Duodenal mucosa (tissue), 2 donors: ENCODE measurements around the gene C2orf15.

Experiments used
- H3K27ac ChIP-seq: one replicate; pipeline ENCODE4 v1.7.0; 2013; ENCODE audit warnings: low read depth, low read length
- H3K27me3 ChIP-seq, 2 donors: one replicate each; pipeline ENCODE4 v1.7.0; 2013; ENCODE audit warnings: low read length in 2 of 2, control low read depth in 1 of 2; ENCODE audit not compliant: insufficient read depth in 2 of 2, control insufficient read depth in 1 of 2
- H3K36me3 ChIP-seq, 2 donors: one replicate each; pipeline ENCODE4 v1.7.0; 2013; ENCODE audit warnings: low read length in 2 of 2, control low read depth in 1 of 2; ENCODE audit not compliant: insufficient read depth in 2 of 2, control insufficient read depth in 1 of 2
- H3K4me1 ChIP-seq, 2 donors: one replicate each; pipeline ENCODE4 v1.7.0; 2013; ENCODE audit warnings: low read length in 2 of 2, control low read depth in 1 of 2; ENCODE audit not compliant: insufficient read depth in 2 of 2, control insufficient read depth in 1 of 2
- H3K4me3 ChIP-seq, 2 donors: one replicate each; pipeline ENCODE4 v1.7.0; 2013; ENCODE audit warnings: low read length in 2 of 2, low read depth in 1 of 2
- H3K9ac ChIP-seq, 2 donors: one replicate each; pipeline ENCODE4 v1.7.0; 2013; ENCODE audit warnings: low read length in 2 of 2, low read depth in 1 of 2
- H3K9me3 ChIP-seq, 2 donors: one replicate each; pipeline ENCODE4 v1.7.0; 2013; ENCODE audit warnings: low read length in 2 of 2, control low read depth in 1 of 2; ENCODE audit not compliant: control insufficient read depth in 1 of 2

Gene C2orf15

GRCh38 chr2:99139003-99139402 is 2.5 kb upstream of the C2orf15 start:
- no peak overlapping the region for H3K4me3 ChIP-seq
- no peak overlapping the region for H3K9ac ChIP-seq
- H3K36me3 ChIP-seq: no peaks in the 10 kb centered on the region
- peaks cover 2 to 4% of the 10 kb centered on the region in 2 donors for H3K4me1 ChIP-seq
- H3K27me3 ChIP-seq: no peaks in the 10 kb centered on the region
- H3K9me3 ChIP-seq: no peaks in the 10 kb centered on the region
- H3K27ac ChIP-seq: no peak overlapping the region

DNA sequence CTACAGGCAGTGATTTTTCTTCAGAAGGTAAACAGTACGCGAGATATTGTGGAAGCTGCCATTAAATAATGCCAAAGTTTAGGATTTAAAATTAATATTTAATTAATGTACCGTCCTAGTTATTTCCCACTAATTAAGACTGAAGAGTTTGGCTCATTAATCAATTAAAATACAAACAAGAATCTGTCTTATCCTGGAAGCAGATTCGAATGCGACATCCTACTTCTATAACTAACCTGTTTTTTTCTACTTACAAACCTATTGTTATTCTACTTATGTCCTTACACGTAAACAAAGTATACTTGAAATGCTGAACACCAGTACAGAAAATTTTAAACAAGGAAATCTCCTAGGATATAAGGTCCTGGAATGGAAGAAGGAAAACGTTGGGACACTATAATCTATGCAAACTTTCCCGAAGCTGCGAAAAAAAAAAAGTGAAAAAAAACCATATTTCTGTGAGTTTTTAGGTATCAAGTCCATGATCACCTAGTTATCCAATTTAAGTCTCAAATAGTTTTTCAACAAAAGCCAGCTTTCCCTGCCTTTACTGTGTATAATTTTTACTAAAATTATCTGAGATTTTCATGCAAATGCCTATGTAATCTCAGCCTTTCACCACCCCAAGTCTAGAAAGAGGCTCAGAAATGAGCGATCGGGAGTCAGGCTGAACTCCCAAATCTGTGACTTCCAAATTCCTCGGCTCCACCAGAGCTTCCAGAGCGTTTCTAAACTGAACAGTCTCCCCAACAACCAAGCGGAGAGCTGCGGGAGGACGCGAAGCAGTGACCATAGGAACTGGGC is 1.2 kb upstream of the C2orf15 start:
- Histone ChIP-seq H3K27me3 (no peaks in the 10 kb centered on the region), H3K4me1 (peaks cover 2 to 4% of the 10 kb centered on the region in 2 donors), H3K4me3 (peak overlapping the region; percentile 89 to 93), H3K36me3 (no peaks in the 10 kb centered on the region), H3K9ac (peak overlapping the region; percentile 67 to 73), H3K9me3 (no peaks in the 10 kb centered on the region), H3K27ac (peak overlapping the region; percentile 96)

DNA sequence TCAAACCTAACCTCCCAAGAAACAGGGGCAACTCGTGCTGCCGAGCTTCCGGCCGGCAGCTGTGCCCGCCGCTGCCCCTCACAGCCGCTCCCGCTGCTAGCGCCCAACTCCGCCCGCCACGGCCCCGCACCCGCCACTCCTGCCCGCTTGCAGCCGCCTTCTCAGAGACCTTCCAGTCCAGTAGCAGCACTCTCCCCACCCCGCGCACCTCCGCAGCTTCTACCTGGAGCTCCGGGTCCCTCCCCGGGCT is 722 bp upstream of the C2orf15 start:
- peaks cover 2 to 4% of the 10 kb centered on the region in 2 donors for H3K4me1 ChIP-seq
- peak overlapping the region; percentile 89 to 93 for H3K4me3 ChIP-seq
- no peaks in the 10 kb centered on the region for H3K9me3 ChIP-seq
- H3K36me3 ChIP-seq: no peaks in the 10 kb centered on the region
- no peaks in the 10 kb centered on the region for H3K27me3 ChIP-seq
- H3K9ac ChIP-seq: peak overlapping the region; percentile 67 to 73
- H3K27ac ChIP-seq: peak overlapping the region; percentile 96

DNA sequence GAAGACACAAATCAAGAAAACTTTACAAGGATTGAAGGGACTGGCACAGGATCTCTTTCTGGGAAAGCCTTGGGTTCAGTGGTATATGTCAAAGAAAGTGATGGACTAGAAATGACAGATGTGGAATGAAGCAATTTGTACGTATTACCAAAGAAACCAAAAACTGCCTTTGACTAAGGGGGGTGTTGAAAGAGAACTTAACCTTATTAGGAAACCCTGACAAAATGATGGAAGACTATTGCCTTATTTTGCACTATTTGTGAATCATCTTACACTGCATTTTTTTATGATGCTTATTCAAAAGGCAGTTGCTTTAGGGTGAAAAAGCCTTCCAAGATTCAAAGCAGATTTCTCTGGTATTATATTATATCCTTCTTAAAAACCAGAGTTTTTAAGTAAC is 9.2 kb downstream of the C2orf15 start:
- Histone ChIP-seq H3K4me1 (peaks cover 10 to 14% of the 10 kb centered on the region in 2 donors), H3K36me3 (no peaks in the 10 kb centered on the region), H3K27ac (no peak overlapping the region), H3K4me3 (no peak overlapping the region), H3K27me3 (no peaks in the 10 kb centered on the region), H3K9ac (no peak overlapping the region), H3K9me3 (no peaks in the 10 kb centered on the region)

- Histone ChIP-seq H3K36me3 (no peaks in the 10 kb centered on the region), H3K9me3 (no peaks in the 10 kb centered on the region), H3K4me3 (no peak overlapping the region), H3K9ac (no peak overlapping the region), H3K27me3 (no peaks in the 10 kb centered on the region), H3K4me1 (peaks cover 14 to 24% of the 10 kb centered on the region in 2 donors), H3K27ac (no peak overlapping the region)
Measured at GRCh38 chr2:99152199-99152895, 10.8 kb downstream of the C2orf15 start.

- H3K36me3 ChIP-seq: no peaks in the 10 kb centered on the region
- peak overlapping the region; percentile 83 for H3K27ac ChIP-seq
- peaks cover 14 to 24% of the 10 kb centered on the region in 2 donors for H3K4me1 ChIP-seq
- peak overlapping the region; percentile 91 to 94 for H3K9ac ChIP-seq
- no peaks in the 10 kb centered on the region for H3K9me3 ChIP-seq
- H3K4me3 ChIP-seq: peak overlapping the region; percentile 95 to 99
- H3K27me3 ChIP-seq: no peaks in the 10 kb centered on the region
Measured at GRCh38 chr2:99153921-99154604, 12.6 kb downstream of the C2orf15 start.

- Histone ChIP-seq H3K27ac (peak within 1 kb of the TSS; percentile 83), H3K36me3 (peaks cover 0 to 3% of the 10 kb centered on the region in 2 donors), H3K27me3 (no peaks in the 10 kb centered on the region), H3K4me1 (peaks cover 14 to 24% of the 10 kb centered on the region in 2 donors), H3K4me3 (peak within 1 kb of the TSS; percentile 95 to 99), H3K9ac (peak within 1 kb of the TSS; percentile 91 to 94), H3K9me3 (no peaks in the 10 kb centered on the region)
Measured at GRCh38 chr2:99154643-99155536, 13.4 kb downstream of the C2orf15 start, which contains the start of the genes LIPT1 and TSGA10. TSS of gene LIPT1 (plus strand) at chr2:99154967. CDS start at chr2:99161958, 6,991 bp downstream. TSS of gene TSGA10 (minus strand) at chr2:99154942. CDS start at chr2:99109439, 45,503 bp downstream.

GRCh38 chr2:99156891-99157290 is 15.4 kb downstream of the C2orf15 start:
- Histone ChIP-seq H3K9me3 (no peaks in the 10 kb centered on the region), H3K36me3 (peaks cover 0 to 3% of the 10 kb centered on the region in 2 donors), H3K9ac (no peak overlapping the region), H3K27me3 (no peaks in the 10 kb centered on the region), H3K27ac (no peak overlapping the region), H3K4me3 (no peak overlapping the region), H3K4me1 (peaks cover 14 to 24% of the 10 kb centered on the region in 2 donors)

DNA sequence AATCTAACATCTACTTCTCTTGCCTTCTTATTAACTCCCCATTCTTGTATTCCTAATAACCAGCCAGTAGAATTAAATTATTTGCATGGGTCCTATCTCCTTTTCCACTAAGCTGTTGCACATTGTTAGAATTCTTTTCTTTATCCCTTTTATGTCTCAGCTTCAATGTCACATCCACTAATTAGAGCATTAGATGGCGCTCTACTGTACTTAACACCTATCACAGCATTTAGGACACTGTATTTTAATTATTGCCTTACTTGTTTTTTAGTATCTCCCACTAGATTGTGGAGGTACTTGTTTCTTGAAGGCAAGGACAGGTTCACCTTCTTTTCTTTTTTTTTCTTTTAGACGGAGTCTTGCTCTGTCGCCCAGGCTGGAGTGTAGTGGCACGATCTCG is 17.1 kb downstream of the C2orf15 start:
- no peaks in the 10 kb centered on the region for H3K27me3 ChIP-seq
- peaks cover 0 to 3% of the 10 kb centered on the region in 2 donors for H3K36me3 ChIP-seq
- no peak overlapping the region for H3K4me3 ChIP-seq
- H3K9ac ChIP-seq: no peak overlapping the region
- no peak overlapping the region for H3K27ac ChIP-seq
- H3K9me3 ChIP-seq: no peaks in the 10 kb centered on the region
- H3K4me1 ChIP-seq: peaks cover 14 to 17% of the 10 kb centered on the region in 2 donors
